ENCODE data around the gene HLX.

The HLX gene

GRCh38 chr1:220928320-220928719 lies 49.1 kb downstream of the HLX start:
- DNase-seq, result no peak

GRCh38 chr1:220928725-220929300 lies 49.6 kb downstream of the HLX start:
- DNase-seq, result no peak

- no peak for DNase-seq
Measured at GRCh38 chr1:220929304-220929703, 50.1 kb downstream of the HLX start.
